GM15510 (cell line): Measurements from ENCODE around the gene MTFR1L.
A peak's percentile ranks its signal among the peaks of the same experiment; 100 is the strongest.

ENCODE experiments used
- POLR2A ChIP-seq: IDR thresholded peaks from 3 replicates; pipeline ENCODE4 v1.6.1; 2011; ENCODE audit warnings: borderline replicate concordance; ENCODE audit not compliant: insufficient read length; ENCODE audit errors: extremely low read depth

MTFR1L gene

GRCh38 chr1:25819491-25820246 lies at the start of gene MTFR1L:
MTFR1L (plus strand) TSS chr1:25819954; CDS start chr1:25823105, 3,151 bp downstream.
- peak; percentile 90 for TF ChIP-seq POLR2A

GRCh38 chr1:25770541-25771220 lies 49.1 kb upstream of the MTFR1L start:
- TF ChIP-seq POLR2A: no peak

DNA sequence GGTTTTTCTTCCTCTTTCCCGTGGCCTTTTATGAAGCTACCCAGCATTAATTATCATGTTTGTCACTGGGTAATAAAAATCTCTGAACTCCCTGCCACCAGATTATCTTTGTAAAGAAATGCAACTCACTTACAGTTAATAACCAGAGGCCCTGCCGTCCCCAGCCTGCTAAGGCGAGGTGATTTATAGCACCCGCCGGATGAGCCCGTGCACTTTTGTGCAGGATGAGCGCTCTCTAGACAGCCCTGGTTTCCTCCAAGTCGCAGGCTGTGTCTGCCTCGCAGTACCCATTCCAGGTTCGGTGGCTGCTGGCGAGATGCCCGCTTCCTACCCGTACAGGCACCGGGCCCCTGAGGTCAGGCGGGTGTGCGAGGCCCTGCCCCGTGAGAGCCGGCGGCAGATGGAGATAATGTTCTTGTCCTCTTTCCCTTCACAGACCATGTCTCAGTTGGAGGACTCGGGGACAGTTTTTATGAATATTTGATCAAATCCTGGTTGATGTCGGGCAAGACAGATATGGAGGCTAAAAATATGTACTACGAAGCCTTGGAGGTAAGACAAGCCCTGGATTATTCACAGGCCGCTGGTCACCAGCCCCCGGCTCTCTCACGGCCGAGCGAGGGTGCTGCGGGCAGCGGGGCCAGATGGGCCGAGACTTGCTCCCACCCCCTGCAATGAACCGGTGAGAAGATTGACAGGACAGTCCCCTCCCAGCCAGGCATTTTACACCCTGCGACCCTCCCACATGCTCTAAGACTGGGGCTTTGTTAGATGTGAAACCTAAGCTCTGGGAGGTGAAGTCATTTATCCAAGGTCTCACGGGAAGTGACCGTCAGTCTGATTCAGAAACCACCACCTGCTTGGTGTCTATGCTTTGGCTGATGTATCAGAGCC lies 48.3 kb upstream of the MTFR1L start:
- no peak for TF ChIP-seq POLR2A

GRCh38 chr1:25772164-25772563 lies 47.6 kb upstream of the MTFR1L start:
- TF ChIP-seq POLR2A: no peak

DNA sequence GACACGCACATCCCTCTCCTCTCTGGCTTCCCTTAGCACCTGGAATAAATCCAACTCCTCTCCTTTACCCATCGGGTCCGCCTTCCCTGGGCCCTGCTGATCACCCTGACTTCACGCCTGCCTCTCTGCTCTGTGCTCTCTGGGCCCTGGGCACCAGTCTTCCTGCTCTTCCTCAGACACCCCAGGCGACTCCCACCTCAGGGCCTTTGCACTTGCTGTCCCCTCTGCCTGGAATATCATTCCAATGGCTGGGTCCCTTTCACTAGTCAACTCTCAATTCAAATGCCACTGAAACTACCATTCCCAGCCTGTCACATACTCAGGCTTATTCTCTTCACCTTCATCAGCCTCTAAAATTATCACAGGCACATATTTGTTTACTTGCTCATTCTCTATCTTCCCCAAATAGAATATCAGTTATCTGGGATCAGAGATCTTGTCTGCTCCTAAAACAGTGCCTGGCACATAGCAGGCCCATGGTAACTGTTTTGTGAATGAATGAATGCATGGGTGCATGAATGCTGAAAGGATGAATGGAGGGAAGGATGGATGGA lies 47.0 kb upstream of the MTFR1L start:
- TF ChIP-seq POLR2A: no peak

DNA sequence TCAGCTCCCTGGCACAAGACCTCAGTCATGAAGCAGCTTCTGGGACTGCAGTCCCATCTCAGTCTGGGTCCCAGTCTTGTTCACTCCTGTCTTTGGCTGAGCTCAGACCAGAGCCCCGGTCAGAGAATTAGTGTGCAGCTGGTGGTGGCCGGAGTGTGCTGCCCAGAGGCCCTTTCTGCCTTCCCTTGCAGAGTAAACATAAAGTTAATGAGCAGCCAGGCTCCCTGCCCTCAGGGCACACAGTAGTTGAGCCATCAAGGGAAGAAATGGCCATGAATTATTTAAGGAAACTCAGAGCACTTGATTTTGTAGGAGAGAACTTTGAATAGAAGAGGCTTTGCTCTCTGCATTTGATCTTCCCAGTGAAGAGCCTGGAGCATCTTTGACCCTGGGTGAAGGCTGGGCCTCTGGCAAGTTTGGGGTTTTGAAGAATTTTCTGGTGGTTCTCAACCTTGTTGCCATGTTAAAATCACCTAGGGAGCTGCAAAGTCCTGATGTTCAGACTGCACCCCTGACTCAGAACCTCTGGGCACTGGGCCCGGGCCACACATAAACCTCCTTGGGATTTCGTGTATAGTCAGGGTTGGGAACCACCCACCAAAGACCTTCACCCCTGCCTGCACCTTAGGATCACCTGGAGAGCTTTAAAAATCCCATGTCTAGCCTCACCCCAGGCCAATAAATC lies 46.2 kb upstream of the MTFR1L start:
- no peak for TF ChIP-seq POLR2A

GRCh38 chr1:25774206-25774803 lies 45.4 kb upstream of the MTFR1L start:
- no peak for TF ChIP-seq POLR2A

- no peak for TF ChIP-seq POLR2A
These were observed 44.6 kb upstream of the MTFR1L start for GRCh38 chr1:25774921-25775771.

- TF ChIP-seq POLR2A: no peak
These were observed 40.4 kb upstream of the MTFR1L start for GRCh38 chr1:25779388-25779787.

DNA sequence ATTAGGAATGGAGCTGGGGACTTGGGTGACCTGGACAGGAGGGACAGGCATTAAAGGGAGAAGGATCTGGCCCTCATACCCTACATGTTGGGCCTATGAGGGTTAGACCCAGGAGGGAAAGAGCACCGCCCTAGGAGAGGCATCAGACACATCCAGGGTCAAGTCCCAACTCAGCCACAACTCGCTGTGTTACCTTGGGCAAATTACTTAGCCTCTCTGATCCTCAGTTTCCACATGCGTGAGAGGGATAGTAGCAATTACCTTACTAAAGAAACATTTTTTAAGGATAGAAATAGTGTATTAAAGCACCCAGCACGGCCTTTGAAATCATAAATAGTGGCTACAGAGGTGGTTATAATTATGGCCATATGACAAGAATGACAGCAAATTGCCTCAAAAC lies 39.9 kb upstream of the MTFR1L start:
- no peak for TF ChIP-seq POLR2A

DNA sequence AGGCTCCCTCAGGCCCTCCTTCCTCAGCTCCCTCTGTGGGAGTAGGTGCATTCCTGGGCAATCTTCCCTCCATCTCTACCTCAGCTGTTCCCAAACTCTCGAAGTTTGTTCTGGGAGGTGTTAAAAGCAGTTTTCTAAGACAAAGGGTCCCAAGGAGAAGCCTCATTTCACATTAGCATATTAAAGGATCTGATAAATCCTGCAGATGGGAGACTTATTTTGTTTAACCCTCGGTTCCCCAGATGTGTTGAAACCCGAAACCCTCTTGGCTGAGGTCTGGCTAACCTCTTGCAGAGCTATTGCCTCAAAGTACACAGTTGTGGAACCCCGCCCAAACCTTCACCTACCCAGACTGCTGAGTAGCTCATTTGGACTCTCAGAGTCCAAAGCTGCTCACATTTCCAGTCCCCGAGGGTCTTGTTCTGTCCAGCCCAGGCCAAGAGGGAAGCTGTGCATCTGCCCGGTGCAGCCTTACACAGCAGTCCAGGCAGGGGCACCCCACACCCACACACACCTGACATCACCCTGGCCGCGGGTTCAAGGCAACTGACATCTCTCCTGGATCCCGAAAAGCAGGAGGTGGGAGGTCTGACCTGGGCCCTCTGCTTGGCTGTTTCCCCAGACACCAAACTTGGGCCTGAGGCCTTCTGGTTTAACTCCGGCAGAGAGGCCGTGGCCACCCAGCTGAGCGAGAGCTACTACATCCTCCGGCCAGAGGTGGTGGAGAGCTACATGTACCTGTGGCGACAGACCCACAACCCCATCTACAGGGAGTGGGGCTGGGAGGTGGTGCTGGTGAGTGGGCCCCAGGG lies 39.2 kb upstream of the MTFR1L start:
- TF ChIP-seq POLR2A: no peak

- TF ChIP-seq POLR2A: no peak
These were observed 38.7 kb upstream of the MTFR1L start for GRCh38 chr1:25781130-25781433.
